Calu3 (cell line): ENCODE data around the gene OR5D18. TPM values are rescaled to one million over a fixed set of nuclear protein-coding genes. Genes with fewer than 3 reads are reported as not detected.
"Not testable (repeated sequence)": the region's sequence is repeated elsewhere in the genome, so short reads cannot be mapped to it uniquely, and the experiment has no call there.

Source experiments
- BruUV-seq: library from RNA; stranded (reverse); fragments of 400-500 nt; replicated peaks from 2 replicates; lab custom pipeline; 2021; lab: Mats Ljungman, UMichigan
- CTCF ChIA-PET: fragments of 300-600 bp; sonication (Branson Sonifier 250); formaldehyde crosslinking; loops from one replicate; lab custom pipeline; 2022; ENCODE audit warnings: antibody characterized with exemption; lab: Charles Lee
- DNase-seq: peaks from one replicate; pipeline ENCODE4 v3.0.0; 2022
- H3K27ac Mint-ChIP-seq: one replicate; pipeline ENCODE4 v1.8.0; 2022; ENCODE audit warnings: mixed read lengths; ENCODE audit not compliant: unreplicated experiment
- H3K27me3 Mint-ChIP-seq: one replicate; pipeline ENCODE4 v1.8.0; 2022; ENCODE audit warnings: mixed read lengths; ENCODE audit not compliant: unreplicated experiment
- H3K36me3 Mint-ChIP-seq: one replicate; pipeline ENCODE4 v1.8.0; 2022; ENCODE audit warnings: mild to moderate bottlenecking, moderate library complexity, mixed read lengths; ENCODE audit not compliant: insufficient read depth, unreplicated experiment
- H3K4me1 Mint-ChIP-seq: one replicate; pipeline ENCODE4 v1.8.0; 2022; ENCODE audit warnings: mild to moderate bottlenecking, low read depth, mixed read lengths; ENCODE audit not compliant: unreplicated experiment
- H3K4me3 Mint-ChIP-seq: one replicate; pipeline ENCODE4 v1.8.0; 2022; ENCODE audit warnings: mild to moderate bottlenecking, low read depth, moderate library complexity, mixed read lengths; ENCODE audit not compliant: unreplicated experiment
- H3K9me3 Mint-ChIP-seq: one replicate; pipeline ENCODE4 v1.8.0; 2022; ENCODE audit warnings: low read depth, mixed read lengths; ENCODE audit not compliant: unreplicated experiment
- CTCF ChIP-seq: fragments of 200-600 bp; IDR thresholded peaks from one replicate; pipeline ENCODE4 v1.8.0; 2022; ENCODE audit warnings: antibody characterized with exemption; ENCODE audit not compliant: unreplicated experiment
- intact Hi-C: fragments of 100-400 bp; cut with micrococcal nuclease; formaldehyde crosslinking; loops from one replicate; pipeline ENCODE4 v1.10.0; 2022; ENCODE audit not compliant: unreplicated experiment
- total RNA-seq: library from RNA; stranded (reverse); gene quantifications from 2 replicates; pipeline ENCODE4 v1.2.3, GENCODE V29; 2022

The OR5D18 gene
- total RNA-seq, 1 experiment from 2014 or later, result not detected

DNA sequence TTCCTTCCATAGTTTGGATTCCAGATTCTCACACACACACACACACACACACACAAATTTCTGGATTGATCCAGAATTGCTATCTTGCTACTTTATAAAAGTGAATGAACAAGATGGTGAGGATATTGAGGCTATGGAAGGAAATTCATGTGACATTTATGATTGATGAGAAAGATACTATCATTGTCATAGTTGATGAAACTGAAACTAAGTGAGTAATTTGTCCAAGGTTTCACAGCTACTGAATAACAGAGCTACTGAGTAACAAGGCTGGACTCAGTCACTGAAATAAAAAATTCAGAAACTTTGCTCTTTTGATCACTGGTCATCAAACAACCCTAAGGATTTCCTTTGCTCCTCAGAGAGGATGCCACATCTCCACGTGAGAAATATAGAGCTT is 35.3 kb downstream of the OR5D18 start:
- intact Hi-C loops, result no loop called here
- H3K9me3 Mint-ChIP-seq, result peaks cover 17% of the 10 kb centered on the region
- H3K27ac Mint-ChIP-seq, result no peak overlapping the region
- no TSS peak for BruUV-seq
- no peaks in the 10 kb centered on the region for H3K36me3 Mint-ChIP-seq
- no peak overlapping the region for H3K4me3 Mint-ChIP-seq
- no peak for TF ChIP-seq CTCF
- no peak for DNase-seq
- no peaks in the 10 kb centered on the region for H3K27me3 Mint-ChIP-seq
- CTCF ChIA-PET, result no interaction called here
- H3K4me1 Mint-ChIP-seq, result no peaks in the 10 kb centered on the region

GRCh38 chr11:55867354-55867753 is 47.9 kb downstream of the OR5D18 start:
- H3K36me3 Mint-ChIP-seq, H3K4me1 Mint-ChIP-seq, BruUV-seq, H3K9me3 Mint-ChIP-seq, CTCF ChIA-PET, H3K4me3 Mint-ChIP-seq, intact Hi-C loops, H3K27ac Mint-ChIP-seq, H3K27me3 Mint-ChIP-seq, DNase-seq: not testable (repeated sequence)

Other genes starting within 250 kb of the OR5D18 start
- not detected in 2 replicates for gene OR4C16, start 247.5 kb upstream of the OR5D18 start, total RNA-seq
- not detected in 2 replicates for gene OR4C11, start 212.0 kb upstream of the OR5D18 start, total RNA-seq
- not detected in 2 replicates for gene OR4P4, start 184.5 kb upstream of the OR5D18 start, total RNA-seq
- not detected in 2 replicates for gene OR4S2, start 171.3 kb upstream of the OR5D18 start, total RNA-seq
- 0.47 and 0.95 TPM in 2 replicates for gene OR4C6, start 157.4 kb upstream of the OR5D18 start, total RNA-seq
- not detected in 2 replicates for gene OR5D13, start 46.2 kb upstream of the OR5D18 start, total RNA-seq
- gene OR5D14, start 24.1 kb upstream of the OR5D18 start, total RNA-seq, result not detected in 2 replicates
- gene OR5L1, start 8.3 kb upstream of the OR5D18 start, total RNA-seq, result not detected in 2 replicates
- not detected in 2 replicates for gene OR5L2, start 7.6 kb downstream of the OR5D18 start, total RNA-seq
- gene OR5D16, start 19.1 kb downstream of the OR5D18 start, total RNA-seq, result not detected in 2 replicates
- gene TRIM51, start 63.7 kb downstream of the OR5D18 start, total RNA-seq, result not detected in 2 replicates
- gene OR5W2, start 95.0 kb downstream of the OR5D18 start, total RNA-seq, result not detected in 2 replicates
- gene OR5I1, start 116.8 kb downstream of the OR5D18 start, total RNA-seq, result not detected in 2 replicates
- not detected in 2 replicates for gene OR10AG1, start 150.3 kb downstream of the OR5D18 start, total RNA-seq
- not detected in 2 replicates for gene OR5F1, start 175.0 kb downstream of the OR5D18 start, total RNA-seq
- not detected in 2 replicates for gene OR5AS1, start 208.0 kb downstream of the OR5D18 start, total RNA-seq